Head of caudate nucleus (tissue), 42 donors: ENCODE data around the gene FOLH1.
"Not testable (repeated sequence)": the region's sequence is repeated elsewhere in the genome, so short reads cannot be mapped to it uniquely, and the experiment has no call there.

Experiments used
- DNase-seq, 42 donors: peaks; one replicate each; pipeline versions ENCODE4 v3.0.0 to v3.0.0-alpha.2; 2020 to 2021; ENCODE audit warnings: mixed read lengths in 7 of 42
- intact Hi-C: fragments of 100-400 bp; cut with DNase I; formaldehyde crosslinking; loops from one replicate; pipeline ENCODE4 v1.15.0; 2022

Gene FOLH1

DNA sequence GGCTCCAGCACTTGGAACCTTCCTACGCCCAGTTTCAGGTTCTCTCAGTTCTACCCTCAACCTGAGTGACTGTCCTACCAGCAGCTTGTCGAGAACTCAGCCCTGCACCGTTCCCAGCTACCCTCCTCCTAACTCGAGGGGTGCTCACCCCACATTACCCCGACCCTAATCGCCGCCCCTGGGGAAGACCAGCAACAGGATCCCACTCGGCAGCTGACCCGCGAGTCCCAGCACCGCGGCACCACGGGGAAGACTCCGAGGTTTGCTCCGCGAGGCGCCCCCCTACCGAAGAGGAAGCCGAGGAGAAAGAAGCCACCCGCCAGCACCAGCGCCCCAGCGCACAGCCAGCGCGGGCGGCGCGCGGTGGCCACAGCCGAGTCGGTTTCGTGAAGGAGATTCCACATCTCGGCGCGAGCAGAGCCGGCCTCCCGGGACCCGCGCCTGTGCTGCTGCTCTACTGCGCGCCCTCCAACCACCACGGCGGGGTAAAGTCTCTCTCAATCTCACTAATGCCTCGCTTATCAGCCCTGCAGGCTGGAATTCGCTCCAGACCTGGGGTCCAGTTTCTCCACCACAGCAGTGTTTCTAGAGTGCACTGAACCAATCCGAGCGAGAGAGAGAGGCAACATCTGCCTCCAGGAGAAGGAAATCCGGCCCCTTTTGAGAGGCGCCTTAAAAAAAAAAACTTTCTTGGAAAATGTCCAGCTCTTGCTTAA lies at the start of gene FOLH1:
TSS of gene FOLH1 (minus strand) at position 597 of the 716 bp plus-strand sequence. CDS start at position 404, 193 bp downstream.
- DNase-seq, result peak in 41 of 42 donors; percentile 11 to 84 (median 61)
- intact Hi-C loops, result no loop called here

DNA sequence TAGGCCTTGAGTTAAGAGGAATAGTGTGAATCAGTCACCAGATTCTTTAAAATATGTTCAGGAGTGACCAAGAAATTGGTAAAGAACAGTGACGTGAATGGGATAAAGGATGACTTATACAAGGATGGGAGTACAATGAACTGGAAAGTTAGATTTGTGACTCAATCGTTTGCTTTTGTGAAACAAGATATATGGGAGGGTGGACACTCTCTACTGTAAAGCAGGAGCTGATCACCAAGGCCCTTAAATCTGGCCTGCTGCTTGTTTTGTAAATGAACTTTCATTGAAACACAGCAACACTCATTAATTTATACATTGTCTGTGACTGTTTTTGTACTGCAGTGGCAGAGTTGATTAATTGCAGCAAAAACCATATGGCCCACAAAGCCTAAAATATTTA lies 46.7 kb upstream of the FOLH1 start:
- DNase-seq, intact Hi-C loops: not testable (repeated sequence)

DNA sequence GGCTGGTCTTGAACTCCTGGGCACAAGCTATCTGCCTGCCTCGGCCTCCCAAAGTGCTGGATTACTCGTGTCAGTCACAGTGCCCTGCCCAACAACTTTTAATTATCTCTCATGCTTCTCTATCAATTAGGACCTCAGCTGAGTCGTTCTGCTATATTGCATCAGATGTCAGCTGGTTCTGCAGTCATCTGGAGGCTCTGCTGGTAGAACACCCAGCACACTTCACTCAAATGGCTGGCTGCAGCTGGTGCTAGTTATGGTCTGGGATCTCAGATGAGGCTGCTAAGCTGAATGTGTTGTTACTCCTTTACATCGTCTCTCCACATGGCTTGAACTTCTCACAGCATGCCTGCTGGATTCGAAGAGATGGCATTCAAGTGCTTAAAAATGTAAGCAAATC lies 42.8 kb upstream of the FOLH1 start:
- intact Hi-C loops, DNase-seq: not testable (repeated sequence)

DNA sequence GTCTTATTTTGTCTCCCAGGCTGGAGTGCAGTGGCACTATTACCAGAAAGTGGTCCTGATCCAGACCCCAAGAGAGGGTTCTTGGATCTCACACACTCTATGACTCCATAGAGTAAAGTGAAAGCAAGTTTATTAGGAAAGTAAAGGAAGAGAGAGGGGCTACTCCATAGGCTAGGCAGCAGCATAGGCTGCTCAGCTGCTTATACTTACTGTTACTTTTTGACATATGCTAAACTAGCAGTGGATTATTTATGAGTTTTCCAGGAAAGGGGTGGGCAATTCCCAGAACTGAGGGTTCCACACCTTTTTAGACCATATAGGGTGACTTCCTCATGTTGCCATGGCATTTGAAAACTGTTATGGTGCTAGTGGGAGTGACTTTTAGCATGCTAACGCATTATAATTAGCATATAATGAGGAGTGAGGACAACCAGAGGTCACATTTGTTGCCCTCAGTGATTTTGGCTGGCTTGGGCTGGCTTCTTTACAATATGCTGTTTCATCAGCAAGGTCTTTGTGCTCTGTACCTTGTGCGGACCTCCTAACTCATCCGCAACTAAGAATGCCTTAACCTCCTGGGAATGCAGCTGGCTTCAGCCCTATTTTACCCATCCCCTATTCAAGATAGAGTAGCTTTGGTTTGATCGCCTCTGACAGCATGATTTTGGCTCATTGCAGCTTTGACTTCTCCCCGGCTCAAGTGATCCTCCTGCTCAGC lies 42.2 kb upstream of the FOLH1 start:
- intact Hi-C loops, DNase-seq: not testable (repeated sequence)

DNA sequence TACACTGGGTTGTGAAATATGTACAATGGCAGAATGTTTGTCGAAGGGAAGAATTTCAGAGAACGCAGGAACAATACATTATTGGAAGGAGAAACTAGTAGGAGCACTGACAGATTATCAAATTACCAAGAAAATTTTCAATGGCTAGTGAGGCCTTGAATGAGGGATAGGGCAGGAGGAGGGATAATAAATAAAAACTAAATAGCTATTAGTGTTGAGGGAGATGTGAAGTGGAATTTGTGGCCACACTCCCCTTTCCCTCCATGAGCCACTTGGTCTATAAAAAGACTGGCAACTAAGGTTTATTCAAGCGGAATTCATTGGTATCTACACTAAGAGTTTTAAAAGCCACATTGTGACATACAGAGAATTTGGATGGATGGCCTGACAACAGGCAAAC lies 41.0 kb upstream of the FOLH1 start:
- intact Hi-C loops, DNase-seq: not testable (repeated sequence)

DNA sequence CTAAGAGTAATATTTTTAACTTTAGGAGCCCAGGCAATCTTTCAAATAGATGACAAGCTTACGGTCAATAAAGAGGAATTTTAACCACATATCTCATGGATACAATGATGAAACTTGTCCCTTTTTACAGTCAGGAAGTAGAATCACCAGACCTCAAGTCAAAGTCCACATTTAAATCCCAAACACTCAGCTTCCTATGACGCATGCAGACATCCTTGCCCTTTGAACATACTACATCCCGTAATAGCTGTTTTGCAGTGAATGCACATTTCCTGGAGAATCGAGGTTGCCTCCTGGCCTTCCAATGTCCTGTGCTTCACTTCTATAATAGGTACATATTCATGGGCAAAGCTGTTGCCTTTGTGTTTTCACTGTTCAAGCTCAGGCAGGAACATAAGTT lies 25.3 kb upstream of the FOLH1 start:
- DNase-seq, intact Hi-C loops: not testable (repeated sequence)

DNA sequence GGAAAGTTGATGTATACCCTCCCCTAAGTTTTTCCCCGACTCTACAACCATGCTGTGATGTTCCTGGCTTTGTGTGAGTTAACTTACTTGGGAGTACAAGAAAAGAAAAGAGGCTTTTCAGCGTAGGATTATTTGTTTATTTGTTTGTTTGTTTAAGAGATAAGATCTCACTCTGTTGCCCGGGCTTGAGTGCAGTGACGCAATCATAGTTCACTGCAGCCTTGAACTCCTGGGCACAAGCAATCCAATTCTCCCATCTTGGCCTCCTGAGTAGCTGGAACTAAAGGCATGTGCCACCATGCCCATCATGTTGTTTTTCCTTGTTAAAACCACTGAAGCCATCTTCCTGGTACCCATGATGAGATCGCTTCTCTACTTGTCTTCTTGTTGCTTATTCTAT lies 24.6 kb upstream of the FOLH1 start:
- intact Hi-C loops, DNase-seq: not testable (repeated sequence)

DNA sequence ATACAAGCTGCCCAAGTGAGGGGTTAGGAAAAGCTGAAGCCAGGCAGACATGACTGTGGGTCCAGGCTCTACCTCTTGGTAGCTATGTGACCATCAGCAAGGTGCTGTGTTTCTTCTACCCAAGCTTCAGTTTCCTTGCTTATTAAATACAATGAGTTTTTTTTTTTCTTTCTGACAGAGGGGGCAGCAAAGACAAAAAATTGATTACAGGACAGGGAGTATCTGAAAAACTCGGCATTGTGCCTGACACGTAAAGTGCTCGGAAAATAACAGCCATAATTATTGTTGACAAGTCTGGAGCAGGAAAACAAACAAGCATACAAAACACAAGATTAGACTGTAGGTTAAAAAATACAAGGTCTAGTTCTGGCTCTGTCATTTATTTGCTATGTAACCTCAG lies 23.3 kb upstream of the FOLH1 start:
- intact Hi-C loops, DNase-seq: not testable (repeated sequence)

DNA sequence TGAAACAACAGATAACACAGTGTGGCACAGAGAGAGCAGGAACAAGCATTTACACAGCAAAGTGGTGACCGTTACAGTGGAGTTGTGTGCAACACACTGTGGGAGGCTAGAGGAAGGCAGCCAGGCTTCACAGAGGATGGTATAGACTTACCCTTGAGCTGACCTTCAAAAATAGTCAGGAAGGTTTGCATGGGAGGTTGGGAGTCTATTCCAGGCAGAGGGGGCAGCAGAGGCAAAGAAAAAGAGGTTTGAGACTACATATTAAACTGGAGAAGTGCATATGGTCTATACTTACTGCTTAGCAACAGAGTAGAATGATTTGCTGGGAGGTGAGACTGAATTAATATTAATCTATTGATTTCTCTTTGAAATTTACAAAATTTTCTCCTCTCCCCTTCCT lies 22.1 kb upstream of the FOLH1 start:
- DNase-seq, result peak in 10 of 42 donors; percentile 6 to 57 (median 27)
- intact Hi-C loops, result not testable (repeated sequence)

DNA sequence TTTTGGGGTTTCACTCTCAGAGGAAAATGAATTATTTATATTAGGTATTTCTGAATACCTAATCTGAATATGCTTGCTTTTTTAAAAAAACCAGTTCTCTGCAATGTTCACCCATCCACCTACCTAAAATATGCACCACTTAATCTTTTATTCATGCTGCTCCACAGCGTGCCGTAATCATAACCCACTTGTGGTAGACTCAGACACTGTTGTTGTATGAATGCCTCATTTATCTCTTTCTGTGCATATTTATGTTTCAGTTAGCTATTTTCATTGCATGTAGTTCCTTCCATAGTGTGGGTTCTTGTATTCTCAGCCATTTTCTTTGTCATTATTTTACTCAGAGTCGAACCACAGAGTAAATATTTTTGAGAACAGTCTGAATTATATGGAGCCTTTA lies 21.6 kb upstream of the FOLH1 start:
- intact Hi-C loops, result not testable (repeated sequence)
- peak in 4 of 42 donors; percentile 8 to 28 (median 22) for DNase-seq

DNA sequence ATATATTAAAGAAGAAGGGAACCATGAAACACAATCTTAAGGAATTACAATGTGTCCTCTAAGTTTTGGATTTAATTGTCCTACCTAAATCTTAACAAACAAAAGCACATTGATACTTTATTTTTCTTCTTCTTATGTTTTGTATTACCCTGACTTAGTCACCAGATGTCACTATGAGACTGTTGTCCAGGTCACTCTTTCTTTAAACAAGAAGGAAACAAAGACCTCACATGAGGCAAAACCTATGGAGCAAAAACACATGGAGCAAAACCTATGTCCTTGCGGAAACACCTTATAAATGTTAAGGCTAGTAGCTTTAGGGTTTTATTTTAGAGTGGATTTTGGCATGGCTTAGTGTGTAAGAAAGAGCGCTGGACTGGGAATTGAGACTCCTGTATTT lies 20.7 kb upstream of the FOLH1 start:
- DNase-seq, intact Hi-C loops: not testable (repeated sequence)

DNA sequence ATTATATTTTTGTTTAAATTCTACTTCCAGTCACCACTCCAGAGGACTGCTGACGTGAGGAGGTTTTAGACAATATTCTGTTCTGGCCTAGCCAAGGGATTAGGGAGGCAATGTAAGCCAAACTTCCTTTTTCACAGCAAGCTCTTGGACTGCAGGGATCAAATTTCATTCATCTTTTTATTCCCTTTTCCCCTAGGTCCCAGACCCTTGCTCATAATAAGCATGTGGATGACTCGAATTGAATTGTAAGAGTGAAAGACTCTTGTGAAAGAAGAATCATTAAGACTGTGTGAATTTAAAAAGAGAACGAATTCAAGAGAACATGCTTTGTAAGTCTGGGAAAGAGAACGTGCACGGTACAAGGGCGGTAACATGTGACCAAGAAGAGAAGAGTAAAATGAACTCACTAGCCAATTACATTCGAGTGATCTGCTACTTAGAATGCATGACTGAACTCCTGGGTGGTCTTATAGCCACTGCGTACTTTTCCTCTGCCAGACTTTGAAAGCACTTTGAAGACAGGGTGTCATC lies 16.9 kb upstream of the FOLH1 start:
- DNase-seq, intact Hi-C loops: not testable (repeated sequence)

DNA sequence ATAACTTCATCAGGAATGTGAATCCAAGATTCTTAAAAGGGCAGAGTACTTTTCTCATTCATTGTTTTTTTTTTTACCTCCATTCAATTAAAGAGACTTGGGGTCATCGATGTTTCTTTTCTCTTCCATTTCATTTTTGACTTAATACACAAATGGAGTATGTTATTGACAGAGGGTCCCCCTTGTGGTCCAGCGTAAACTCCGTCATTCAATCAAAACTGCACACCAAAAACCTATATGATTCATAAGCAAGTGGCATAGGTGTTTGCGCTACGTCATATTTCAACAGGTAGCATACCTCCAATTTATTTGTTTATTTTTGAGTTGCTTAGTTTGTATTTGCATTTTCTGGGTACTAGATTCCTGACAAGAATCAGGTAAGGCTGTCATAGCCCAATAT lies 12.7 kb upstream of the FOLH1 start:
- intact Hi-C loops, result no loop called here

DNA sequence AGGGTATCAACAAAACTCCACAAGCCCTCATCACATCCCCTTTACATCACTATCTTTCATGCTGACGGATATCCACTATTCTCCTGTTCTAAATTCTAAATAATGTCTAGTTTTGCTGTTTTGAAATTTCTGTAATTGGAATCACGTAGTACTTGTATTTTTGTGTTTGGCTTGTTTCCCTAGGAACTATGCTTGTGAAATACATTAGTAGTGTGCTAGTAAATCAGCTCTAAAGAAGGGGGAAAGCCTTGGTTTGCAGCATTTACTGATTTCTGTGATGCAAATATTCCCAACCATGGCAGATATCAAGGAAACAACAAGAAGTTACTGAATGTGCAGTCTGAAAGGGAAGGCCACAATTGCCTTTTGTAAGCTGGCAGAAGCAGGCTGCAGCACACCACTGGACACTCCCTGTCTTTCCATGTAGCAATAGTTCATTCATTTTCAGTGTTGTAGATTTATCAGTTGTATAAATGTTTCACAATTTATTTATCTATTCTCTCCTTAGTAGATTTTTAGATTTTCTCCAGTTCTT lies 4.7 kb upstream of the FOLH1 start:
- DNase-seq, result peak in 30 of 42 donors; percentile 13 to 74 (median 53)
- intact Hi-C loops, result no loop called here

More for the DNA sequence above, 12.7 kb upstream of the FOLH1 start:
- no peak for DNase-seq

DNA sequence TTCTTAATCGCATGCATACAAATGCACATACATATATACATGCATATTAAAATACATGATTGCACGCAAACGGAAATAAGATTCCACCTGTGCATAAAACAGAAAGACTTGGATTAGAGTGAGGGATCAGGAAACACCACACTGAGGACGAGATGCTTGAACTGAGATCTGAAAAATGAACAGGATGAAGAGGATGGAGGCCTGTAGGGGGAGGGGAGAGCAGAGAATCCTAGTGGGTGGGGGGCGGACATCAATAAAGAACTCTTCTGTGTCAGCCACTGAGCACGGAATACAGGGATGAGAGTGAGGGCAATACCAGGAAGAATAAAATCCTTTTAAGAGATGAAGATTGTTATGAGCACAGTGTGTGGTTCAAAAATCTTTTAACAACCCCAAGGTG lies 1.4 kb downstream of the FOLH1 start:
- intact Hi-C loops, result not testable (repeated sequence)
- DNase-seq, result peak in 19 of 42 donors; percentile 19 to 78 (median 50)

DNA sequence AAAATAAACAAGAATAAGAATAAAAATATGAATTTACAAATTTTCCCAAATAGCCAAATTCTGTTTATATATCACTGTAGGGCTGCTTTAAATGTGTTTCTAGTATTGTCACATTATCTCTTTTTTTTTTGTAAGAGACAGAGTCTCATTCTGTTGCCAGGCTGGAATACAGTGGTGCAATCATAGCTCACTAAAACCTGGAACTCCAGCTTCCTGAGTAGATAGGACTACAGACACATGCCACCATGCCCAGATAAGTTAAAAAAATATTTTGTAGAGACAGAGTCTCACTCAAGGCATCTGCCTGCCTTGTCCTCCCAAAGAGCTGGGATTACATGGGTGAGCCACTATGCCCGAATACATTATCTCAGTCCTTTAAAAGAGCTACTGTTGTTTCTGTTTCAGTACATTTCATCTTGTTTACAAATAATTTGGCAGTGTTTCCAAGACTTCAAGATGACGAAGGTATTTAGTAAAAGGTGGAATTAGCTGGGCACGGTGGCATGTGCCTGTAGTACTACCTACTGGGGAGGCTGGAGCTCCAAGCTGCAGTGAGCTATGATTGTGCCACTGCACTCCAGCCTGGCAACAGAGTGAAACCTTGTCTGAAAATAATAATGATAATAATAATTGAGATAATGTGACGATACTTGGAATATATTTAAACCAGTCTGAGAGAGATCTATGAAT lies 6.0 kb downstream of the FOLH1 start:
- intact Hi-C loops, result no loop called here
- DNase-seq, result no peak

DNA sequence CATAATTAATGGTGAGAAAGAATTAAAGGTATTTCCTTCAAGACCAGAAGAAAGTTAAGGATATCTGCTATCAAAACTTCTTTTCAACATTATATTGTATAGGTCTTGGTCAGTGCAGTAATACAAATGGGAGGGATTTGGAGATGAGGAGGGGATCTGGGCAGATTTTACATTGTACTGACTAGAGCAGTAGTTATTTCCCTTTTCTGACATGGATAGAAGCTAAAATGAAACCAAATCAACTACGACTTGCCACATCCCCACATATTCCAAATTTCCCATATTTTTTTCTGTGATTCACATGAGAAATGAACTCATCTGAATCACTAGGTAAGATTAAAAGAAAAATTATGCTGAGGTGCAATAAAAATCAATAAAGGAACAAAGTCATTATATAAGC lies 11.6 kb downstream of the FOLH1 start:
- DNase-seq, intact Hi-C loops: not testable (repeated sequence)

DNA sequence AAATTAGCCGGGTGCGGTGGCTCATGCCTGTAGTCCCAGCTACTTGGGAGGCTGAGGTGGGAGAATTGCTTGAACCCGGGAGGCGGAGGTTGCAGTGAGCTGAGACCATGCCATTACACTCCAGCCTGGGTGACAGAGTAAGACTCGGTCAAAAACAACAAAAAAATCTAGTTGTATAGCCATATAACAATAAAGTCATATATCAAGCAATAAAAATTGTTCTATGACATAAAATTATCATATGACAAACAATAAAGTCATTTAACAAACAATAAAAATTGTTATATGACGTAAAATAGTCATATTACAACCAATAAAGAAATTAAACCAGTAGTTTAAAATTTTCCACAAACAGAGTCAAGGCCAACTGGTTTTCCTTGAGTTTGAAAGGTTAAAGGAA lies 12.4 kb downstream of the FOLH1 start:
- intact Hi-C loops, DNase-seq: not testable (repeated sequence)

DNA sequence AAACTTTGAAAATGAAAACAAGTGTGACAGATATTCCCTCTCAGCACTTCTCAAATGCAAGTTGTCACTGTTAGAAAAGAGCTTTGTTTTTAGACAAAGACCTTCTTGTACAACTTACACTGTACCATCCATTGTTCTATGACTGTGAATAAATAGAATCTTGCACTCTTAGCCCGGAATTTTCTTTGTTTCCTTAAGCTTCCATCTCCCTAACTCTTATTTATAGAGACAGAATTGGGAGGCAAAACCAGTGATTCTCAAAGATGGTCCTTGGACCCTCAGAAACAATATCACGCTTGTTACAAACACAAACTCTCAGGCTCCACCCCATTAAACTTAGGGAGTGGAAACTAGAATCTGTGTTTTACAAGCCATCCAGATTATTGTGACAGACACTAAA lies 18.1 kb downstream of the FOLH1 start:
- intact Hi-C loops, result not testable (repeated sequence)
- peak in 1 of 42 donors; percentile 50 for DNase-seq
